ENCODE data around the gene SLC16A14. TPM values are rescaled to one million over a fixed set of nuclear protein-coding genes. Genes with fewer than 3 reads are reported as not detected.

The SLC16A14 gene
- polyA plus RNA-seq, 1 of the 3 experiments (the other 2 are of a cell fraction): 0.90 TPM

DNA sequence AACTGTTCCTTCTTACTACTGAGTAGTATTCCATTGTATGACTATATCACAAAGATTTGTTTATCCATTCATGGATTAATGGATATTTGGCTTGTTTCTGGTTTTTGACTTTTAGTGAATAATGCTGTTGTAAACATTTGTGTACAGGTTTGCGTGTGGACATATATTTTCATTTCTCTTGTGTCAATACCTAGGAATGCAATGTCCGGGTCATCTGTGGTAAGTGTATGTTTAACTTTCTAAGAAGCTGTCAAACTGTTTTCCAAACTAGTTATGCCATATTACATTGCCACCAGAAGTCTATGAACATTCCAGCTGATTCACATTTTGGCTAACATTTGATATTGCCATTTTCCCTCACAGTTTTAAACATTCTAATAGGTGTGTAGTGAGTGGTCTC lies 29.1 kb upstream of the SLC16A14 start:
- Histone ChIP-seq H3F3A (replicated peaks; ENCODE audit: insufficient read depth) (no peaks in the 10 kb centered on the region), H3K27ac (ENCODE audit: low read depth in 2 of 2, low read length in 1 of 2) (no peak overlapping the region)
- POLR2A ChIA-PET: no interaction called here

GRCh38 chr2:230097424-230097823 lies 28.7 kb upstream of the SLC16A14 start:
- CTCF ChIA-PET: no interaction called here
- TF ChIP-seq TCF12 (IDR thresholded peaks at IDR 0.05) (no peak), USF2 (IDR thresholded peaks at IDR 0.05; ENCODE audit: borderline replicate concordance, low read depth, low read length) (no peak), GATA2 (CRISPR knock-in tag; IDR thresholded peaks at IDR 0.05) (no peak), TAF1 (IDR thresholded peaks at IDR 0.05; ENCODE audit: borderline replicate concordance, low read depth, low read length) (no peak), POLR2AphosphoS5 (IDR thresholded peaks at IDR 0.05; ENCODE audit: low read depth, low read length) (no peak), PBX3 (IDR thresholded peaks at IDR 0.05) (no peak), MEF2A (IDR thresholded peaks at IDR 0.05; ENCODE audit: borderline replicate concordance, low read depth) (no peak), RCOR1 (IDR thresholded peaks at IDR 0.05; ENCODE audit: low read length) (no peak), SIN3A (IDR thresholded peaks at IDR 0.05; ENCODE audit: borderline replicate concordance, low read depth, low read length) (no peak), CTCF (IDR thresholded peaks at IDR 0.05) (no peak)

More for the DNA sequence above, 29.1 kb upstream of the SLC16A14 start:
- no peaks in the 10 kb centered on the region for H3K79me2 ChIP-seq (ENCODE audit: insufficient read depth)
- CTCF ChIA-PET: no interaction called here
- no peaks in the 10 kb centered on the region for H3K9me3 ChIP-seq
- H3K36me3 ChIP-seq (replicated peaks in 1 of 2; ENCODE audit: control insufficient read depth in 1 of 2, insufficient read depth in 2 of 2, low read length in 1 of 2): no peaks in the 10 kb centered on the region
- no peak for TF ChIP-seq FOXJ3 (CRISPR knock-in tag; IDR thresholded peaks at IDR 0.05)
- no peak for TF ChIP-seq USF2 (IDR thresholded peaks at IDR 0.05; ENCODE audit: borderline replicate concordance, low read depth, low read length)
- TF ChIP-seq RXRA (IDR thresholded peaks at IDR 0.05; ENCODE audit: borderline replicate concordance, low read depth): no peak
- no peak for TF ChIP-seq RFX5 (IDR thresholded peaks at IDR 0.05; ENCODE audit: low read length)
- TF ChIP-seq MEF2A (IDR thresholded peaks at IDR 0.05; ENCODE audit: borderline replicate concordance, low read depth): no peak
- TF ChIP-seq USF1 (IDR thresholded peaks at IDR 0.05; ENCODE audit: borderline replicate concordance, low read depth): no peak
- no peak for TF ChIP-seq JUND (IDR thresholded peaks at IDR 0.05)
- no peak for TF ChIP-seq ELF1 (IDR thresholded peaks at IDR 0.05)
- TF ChIP-seq TEAD4 (IDR thresholded peaks at IDR 0.05; ENCODE audit: borderline replicate concordance, insufficient read depth): no peak
- TF ChIP-seq MAX (IDR thresholded peaks at IDR 0.05; ENCODE audit: low read depth): no peak
- no peak for TF ChIP-seq EP300 (IDR thresholded peaks at IDR 0.05; ENCODE audit: borderline replicate concordance in 1 of 2, low read depth in 1 of 2, low read length in 1 of 2)
- TF ChIP-seq TCF12 (IDR thresholded peaks at IDR 0.05): no peak
- TF ChIP-seq CHD2 (IDR thresholded peaks at IDR 0.05; ENCODE audit: low read length, partially characterized antibody): no peak
- no peak for TF ChIP-seq MXI1 (IDR thresholded peaks at IDR 0.05; ENCODE audit: low read depth, low read length)
- TF ChIP-seq YY1 (IDR thresholded peaks at IDR 0.05; ENCODE audit: low read depth): no peak
- no peak for TF ChIP-seq GATA2 (CRISPR knock-in tag; IDR thresholded peaks at IDR 0.05)
- TF ChIP-seq, protein P1, sequence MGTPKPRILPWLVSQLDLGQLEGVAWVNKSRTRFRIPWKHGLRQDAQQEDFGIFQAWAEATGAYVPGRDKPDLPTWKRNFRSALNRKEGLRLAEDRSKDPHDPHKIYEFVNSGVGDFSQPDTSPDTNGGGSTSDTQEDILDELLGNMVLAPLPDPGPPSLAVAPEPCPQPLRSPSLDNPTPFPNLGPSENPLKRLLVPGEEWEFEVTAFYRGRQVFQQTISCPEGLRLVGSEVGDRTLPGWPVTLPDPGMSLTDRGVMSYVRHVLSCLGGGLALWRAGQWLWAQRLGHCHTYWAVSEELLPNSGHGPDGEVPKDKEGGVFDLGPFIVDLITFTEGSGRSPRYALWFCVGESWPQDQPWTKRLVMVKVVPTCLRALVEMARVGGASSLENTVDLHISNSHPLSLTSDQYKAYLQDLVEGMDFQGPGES (IDR thresholded peaks at IDR 0.05; ENCODE audit: low read depth, low read length): no peak
- H3K9me2 ChIP-seq: no peaks in the 10 kb centered on the region
- H4K20me1 ChIP-seq (ENCODE audit: insufficient read depth): no peaks in the 10 kb centered on the region
- no peak for DNase-seq
- no peak overlapping the region for H2AFZ ChIP-seq (ENCODE audit: low read depth)
- no peaks in the 10 kb centered on the region for H3K27me3 ChIP-seq (ENCODE audit: insufficient read depth)
- WGBS (ENCODE audit: low lambda C conversion rate): 1% methylated on average over 2 of the region's 2 CpGs
- no peak overlapping the region for H3K9ac ChIP-seq
- no peaks in the 10 kb centered on the region for H3K4me1 ChIP-seq (ENCODE audit: control insufficient read depth in 1 of 2, insufficient read depth in 2 of 2, low read depth in 1 of 2, low read length in 1 of 2)
- no peak overlapping the region for H3K4me2 ChIP-seq
- H3K4me3 ChIP-seq (ENCODE audit: low read depth in 2 of 2, low read length in 1 of 2): no peak overlapping the region

More at GRCh38 chr2:230097424-230097823, 28.7 kb upstream of the SLC16A14 start:
- no peaks in the 10 kb centered on the region for H4K20me1 ChIP-seq (ENCODE audit: insufficient read depth)
- H3K27me3 ChIP-seq (ENCODE audit: insufficient read depth): no peaks in the 10 kb centered on the region
- H3K4me3 ChIP-seq (ENCODE audit: low read depth in 2 of 2, low read length in 1 of 2): no peak overlapping the region
- DNase-seq: no peak
- no peaks in the 10 kb centered on the region for H3K36me3 ChIP-seq (replicated peaks in 1 of 2; ENCODE audit: control insufficient read depth in 1 of 2, insufficient read depth in 2 of 2, low read length in 1 of 2)
- H3K79me2 ChIP-seq (ENCODE audit: insufficient read depth): no peaks in the 10 kb centered on the region
- no peaks in the 10 kb centered on the region for H3F3A ChIP-seq (replicated peaks; ENCODE audit: insufficient read depth)
- H3K9me3 ChIP-seq: no peaks in the 10 kb centered on the region
- H3K27ac ChIP-seq (ENCODE audit: low read depth in 2 of 2, low read length in 1 of 2): no peak overlapping the region
- POLR2A ChIA-PET: no interaction called here
- H3K9ac ChIP-seq: no peak overlapping the region
- 0% methylated on average over 3 of the region's 3 CpGs for WGBS (ENCODE audit: low lambda C conversion rate)
- no peak overlapping the region for H2AFZ ChIP-seq (ENCODE audit: low read depth)
- H3K4me2 ChIP-seq: no peak overlapping the region
- H3K9me2 ChIP-seq: no peaks in the 10 kb centered on the region
- H3K4me1 ChIP-seq (ENCODE audit: control insufficient read depth in 1 of 2, insufficient read depth in 2 of 2, low read depth in 1 of 2, low read length in 1 of 2): no peaks in the 10 kb centered on the region

All from SK-N-SH (cell line).